ENCODE results near the gene H3-3A. TPM values are rescaled to one million over a fixed set of nuclear protein-coding genes. Genes with fewer than 3 reads are reported as not detected.
A peak's percentile ranks its signal among the peaks of the same experiment; 100 is the strongest.

H3-3A gene
- total and polyA plus RNA-seq, 10 of the 15 experiments (the other 5 are each of a cell fraction or from before 2014, with no cell fraction given), result 215 to 486 (median 393) TPM

- DNase-seq (ENCODE audit: low read depth, low spot score) (no peak), ATAC-seq (peak; percentile 39), FAIRE-seq (no peak)
- ChIA-PET SMC1A (ENCODE audit: uncharacterized antibody, unreplicated experiment) (interaction anchor here (1.0 to 3.7 kb wide), 9 partner anchors 21 to 77 kb away, joined by 3 to 17 read pairs (median 9); partner anchors contain the start of gene SDE2), RAD21 (ENCODE audit: unreplicated experiment) (interaction anchor here (0.6 to 2.9 kb wide), 23 partner anchors 21 to 590 kb away, joined by 3 to 20 read pairs (median 5); partner anchors contain the start of genes PARP1, PYCR2 and SDE2), POLR2A (interaction anchor here (0.5 to 3.9 kb wide), 17 partner anchors 9 to 594 kb away, joined by 3 to 74 read pairs (median 4); partner anchors contain the start of genes PARP1 and SDE2), CTCF (interaction anchor here (0.6 to 2.2 kb wide), 13 partner anchors 11 to 132 kb away, joined by 3 to 7 read pairs (median 3); partner anchors contain the start of gene SDE2)
- Histone ChIP-seq H3K9ac (ENCODE audit: control insufficient read depth, insufficient read depth, low read length) (peak overlapping the region; percentile 77), H3K9me3 (replicated peaks; ENCODE audit: control insufficient read depth, insufficient read depth, low read length) (no peaks in the 10 kb centered on the region), H3K4me3 (peak overlapping the region; percentile 91), H3K4me2 (ENCODE audit: control insufficient read depth, insufficient read depth) (peak overlapping the region; percentile 97), H3K27ac (ENCODE audit: control insufficient read depth, insufficient read depth) (peak overlapping the region; percentile 78), H4K20me1 (ENCODE audit: control insufficient read depth, insufficient read depth) (peaks cover 17% of the 10 kb centered on the region), H2AFZ (ENCODE audit: control insufficient read depth, low read depth, low read length) (peak overlapping the region; percentile 91), H3K79me2 (ENCODE audit: control insufficient read depth, insufficient read depth, low read length) (peaks cover 47% of the 10 kb centered on the region), H3K27me3 (replicated peaks in 1 of 2; ENCODE audit: control insufficient read depth in 2 of 2, insufficient read depth in 2 of 2, low read length in 1 of 2) (no peaks in the 10 kb centered on the region), H3K4me1 (ENCODE audit: control insufficient read depth, insufficient read depth, low read length) (peaks cover 8% of the 10 kb centered on the region), H3K36me3 (ENCODE audit: control insufficient read depth in 2 of 2, insufficient read depth in 2 of 2, low read length in 1 of 2) (peaks cover 3 to 14% of the 10 kb centered on the region in 2 experiments; a peak in 3 of 4 replicates)
- BruUV-seq (replicated peaks), result no TSS peak
- in situ Hi-C loops (cut with MboI), result no loop called here
- intact Hi-C loops (cut with micrococcal nuclease; ENCODE audit: unreplicated experiment), result loop anchor here (1.0 to 5.0 kb wide), 4 partner anchors 63 to 595 kb away; partner anchors contain the start of genes PARP1 and SDE2
- under 1% methylated on average over 56 of the region's 100 CpGs for whole genome bisulfite sequencing (ENCODE audit: insufficient coverage, insufficient replicate concordance, low lambda C conversion rate, missing lambda C conversion rate)
- TF ChIP-seq, protein P1, sequence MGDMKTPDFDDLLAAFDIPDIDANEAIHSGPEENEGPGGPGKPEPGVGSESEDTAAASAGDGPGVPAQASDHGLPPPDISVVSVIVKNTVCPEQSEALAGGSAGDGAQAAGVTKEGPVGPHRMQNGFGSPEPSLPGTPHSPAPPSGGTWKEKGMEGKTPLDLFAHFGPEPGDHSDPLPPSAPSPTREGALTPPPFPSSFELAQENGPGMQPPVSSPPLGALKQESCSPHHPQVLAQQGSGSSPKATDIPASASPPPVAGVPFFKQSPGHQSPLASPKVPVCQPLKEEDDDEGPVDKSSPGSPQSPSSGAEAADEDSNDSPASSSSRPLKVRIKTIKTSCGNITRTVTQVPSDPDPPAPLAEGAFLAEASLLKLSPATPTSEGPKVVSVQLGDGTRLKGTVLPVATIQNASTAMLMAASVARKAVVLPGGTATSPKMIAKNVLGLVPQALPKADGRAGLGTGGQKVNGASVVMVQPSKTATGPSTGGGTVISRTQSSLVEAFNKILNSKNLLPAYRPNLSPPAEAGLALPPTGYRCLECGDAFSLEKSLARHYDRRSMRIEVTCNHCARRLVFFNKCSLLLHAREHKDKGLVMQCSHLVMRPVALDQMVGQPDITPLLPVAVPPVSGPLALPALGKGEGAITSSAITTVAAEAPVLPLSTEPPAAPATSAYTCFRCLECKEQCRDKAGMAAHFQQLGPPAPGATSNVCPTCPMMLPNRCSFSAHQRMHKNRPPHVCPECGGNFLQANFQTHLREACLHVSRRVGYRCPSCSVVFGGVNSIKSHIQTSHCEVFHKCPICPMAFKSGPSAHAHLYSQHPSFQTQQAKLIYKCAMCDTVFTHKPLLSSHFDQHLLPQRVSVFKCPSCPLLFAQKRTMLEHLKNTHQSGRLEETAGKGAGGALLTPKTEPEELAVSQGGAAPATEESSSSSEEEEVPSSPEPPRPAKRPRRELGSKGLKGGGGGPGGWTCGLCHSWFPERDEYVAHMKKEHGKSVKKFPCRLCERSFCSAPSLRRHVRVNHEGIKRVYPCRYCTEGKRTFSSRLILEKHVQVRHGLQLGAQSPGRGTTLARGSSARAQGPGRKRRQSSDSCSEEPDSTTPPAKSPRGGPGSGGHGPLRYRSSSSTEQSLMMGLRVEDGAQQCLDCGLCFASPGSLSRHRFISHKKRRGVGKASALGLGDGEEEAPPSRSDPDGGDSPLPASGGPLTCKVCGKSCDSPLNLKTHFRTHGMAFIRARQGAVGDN (IDR thresholded peaks at IDR 0.05), result 0 out of 2 replicates have a peak, but pooled peaks have one; percentile 6
- TF ChIP-seq YY1 (IDR thresholded peaks at IDR 0.05; ENCODE audit: low read depth, low read length) (peak; percentile 83; the same call in 1 of the 2 replicates), RB1 (IDR thresholded peaks at IDR 0.05; ENCODE audit: borderline replicate concordance) (peak; percentile 85; the same call in 1 of the 2 replicates), GATAD2B (conservative IDR thresholded peaks at IDR 0.05; ENCODE audit: low read depth) (peak; percentile 90), JUND (IDR thresholded peaks at IDR 0.05; ENCODE audit: low read depth, low read length) (no peak), RELA (IDR thresholded peaks at IDR 0.05; ENCODE audit: borderline replicate concordance, partially characterized antibody) (peak; percentile 42), DPF2 (IDR thresholded peaks at IDR 0.05) (peak; percentile 76), HCFC1 (IDR thresholded peaks at IDR 0.05; ENCODE audit: low read length) (peak; percentile 21; the same call in 1 of the 2 replicates), CEBPZ (IDR thresholded peaks at IDR 0.05; ENCODE audit: low read depth, low read length) (no peak), TCF12 (IDR thresholded peaks at IDR 0.05; ENCODE audit: low read depth, low read length) (no peak), CREM (IDR thresholded peaks at IDR 0.05; ENCODE audit: low read depth) (0 out of 2 replicates have a peak, but pooled peaks have one; percentile 36), POLR2AphosphoS5 (IDR thresholded peaks at IDR 0.05; ENCODE audit: low read length) (no peak), PAX5 (IDR thresholded peaks at IDR 0.05; ENCODE audit: borderline replicate concordance, low read depth, low read length) (no peak)
- TF ChIP-seq, protein P2, sequence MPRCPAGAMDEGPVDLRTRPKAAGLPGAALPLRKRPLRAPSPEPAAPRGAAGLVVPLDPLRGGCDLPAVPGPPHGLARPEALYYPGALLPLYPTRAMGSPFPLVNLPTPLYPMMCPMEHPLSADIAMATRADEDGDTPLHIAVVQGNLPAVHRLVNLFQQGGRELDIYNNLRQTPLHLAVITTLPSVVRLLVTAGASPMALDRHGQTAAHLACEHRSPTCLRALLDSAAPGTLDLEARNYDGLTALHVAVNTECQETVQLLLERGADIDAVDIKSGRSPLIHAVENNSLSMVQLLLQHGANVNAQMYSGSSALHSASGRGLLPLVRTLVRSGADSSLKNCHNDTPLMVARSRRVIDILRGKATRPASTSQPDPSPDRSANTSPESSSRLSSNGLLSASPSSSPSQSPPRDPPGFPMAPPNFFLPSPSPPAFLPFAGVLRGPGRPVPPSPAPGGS (IDR thresholded peaks at IDR 0.05; ENCODE audit: borderline replicate concordance, insufficient read depth, low read depth, low read length, poor library complexity, severe bottlenecking), result no peak
Measured at GRCh38 chr1:226061841-226062557, 517 bp upstream of the H3-3A start.

Data from GM12878 (cell line).